GM18858 (cell line): Measurements from ENCODE around the gene COL4A6.

Source experiments
- ATAC-seq: cut with Tn5 transposase; IDR thresholded peaks from one replicate; pipeline ENCODE4 v1.9.1; 2021; ENCODE audit not compliant: unreplicated experiment

The COL4A6 gene

GRCh38 chrX:108341947-108342346 is 96.3 kb downstream of the COL4A6 start:
- ATAC-seq: no peak

GRCh38 chrX:108332281-108332680 is 105.9 kb downstream of the COL4A6 start:
- ATAC-seq: peak; percentile 60

GRCh38 chrX:108331126-108331909 is 106.9 kb downstream of the COL4A6 start:
- no peak for ATAC-seq

- ATAC-seq: no peak
Observed at GRCh38 chrX:108323751-108324150, 114.5 kb downstream of the COL4A6 start.

- no peak for ATAC-seq
Observed at GRCh38 chrX:108322234-108322633, 116.0 kb downstream of the COL4A6 start.

GRCh38 chrX:108316456-108316855 is 121.8 kb downstream of the COL4A6 start:
- no peak for ATAC-seq

GRCh38 chrX:108313669-108314068 is 124.6 kb downstream of the COL4A6 start:
- no peak for ATAC-seq

GRCh38 chrX:108312957-108313356 is 125.3 kb downstream of the COL4A6 start:
- ATAC-seq: no peak

GRCh38 chrX:108312011-108312410 is 126.2 kb downstream of the COL4A6 start:
- no peak for ATAC-seq

- no peak for ATAC-seq
Observed at GRCh38 chrX:108310506-108310905, 127.7 kb downstream of the COL4A6 start.

GRCh38 chrX:108309144-108309543 is 129.1 kb downstream of the COL4A6 start:
- ATAC-seq: no peak

- ATAC-seq: no peak
Observed at GRCh38 chrX:108307132-108308085, 130.8 kb downstream of the COL4A6 start.

GRCh38 chrX:108306086-108306485 is 132.1 kb downstream of the COL4A6 start:
- ATAC-seq: no peak

- no peak for ATAC-seq
Observed at GRCh38 chrX:108304757-108305156, 133.5 kb downstream of the COL4A6 start.

GRCh38 chrX:108304210-108304609 is 134.0 kb downstream of the COL4A6 start:
- ATAC-seq: no peak

- ATAC-seq: no peak
Observed at GRCh38 chrX:108303682-108304081, 134.5 kb downstream of the COL4A6 start.

- ATAC-seq: no peak
Observed at GRCh38 chrX:108299704-108300103, 138.5 kb downstream of the COL4A6 start.

- ATAC-seq: peak; percentile 77
Observed at GRCh38 chrX:108299101-108299591, 139.1 kb downstream of the COL4A6 start.

- no peak for ATAC-seq
Observed at GRCh38 chrX:108298165-108298602, 140.0 kb downstream of the COL4A6 start.

- ATAC-seq: no peak
Observed at GRCh38 chrX:108297290-108297689, 140.9 kb downstream of the COL4A6 start.

- no peak for ATAC-seq
Observed at GRCh38 chrX:108292053-108292452, 146.2 kb downstream of the COL4A6 start.

GRCh38 chrX:108285918-108286317 is 152.3 kb downstream of the COL4A6 start:
- ATAC-seq: no peak
